ENCODE results near the gene RAB22A.

- TF ChIP-seq CTCF (conservative IDR thresholded peaks at IDR 0.05 in 1 of 2, IDR thresholded peaks at IDR 0.05 in 1 of 2; ENCODE audit: low read depth in 1 of 2, low read length in 2 of 2) (no peak), EZH2 (IDR thresholded peaks at IDR 0.05; ENCODE audit: low read length, missing control alignments) (no peak)
Measured at GRCh38 chr20:58296051-58296837, 13.3 kb upstream of the RAB22A start.
